ENCODE results near the gene CHIT1.

Gene CHIT1

DNA sequence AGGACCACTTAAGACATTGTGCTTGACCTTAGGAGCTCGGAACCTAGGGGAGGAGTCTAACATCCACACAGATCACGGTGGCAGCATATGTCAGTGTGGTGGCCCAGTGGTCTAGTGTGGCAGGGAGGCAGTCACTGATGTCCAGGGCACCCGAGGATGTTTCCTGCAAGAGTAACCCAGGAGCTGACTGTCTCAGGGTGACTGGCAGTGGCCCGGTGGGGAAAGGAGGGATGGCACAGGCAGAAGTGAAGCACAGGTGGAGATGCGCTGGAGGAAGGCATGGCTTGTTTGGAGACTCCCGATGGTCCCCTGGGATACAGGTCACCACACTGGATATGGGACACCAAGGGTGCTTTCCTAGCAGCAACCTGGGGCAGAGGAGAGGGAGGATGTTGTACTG is 16.3 kb downstream of the CHIT1 start:
- Mint-ChIP-seq H3K4me3 (no peak overlapping the region), H3K4me1 (peaks cover 5% of the 10 kb centered on the region), H3K27ac (no peak overlapping the region), H3K9me3 (no peaks in the 10 kb centered on the region), H3K27me3 (peaks cover 19% of the 10 kb centered on the region)
- ATAC-seq (no peak), DNase-seq (no peak)

DNA sequence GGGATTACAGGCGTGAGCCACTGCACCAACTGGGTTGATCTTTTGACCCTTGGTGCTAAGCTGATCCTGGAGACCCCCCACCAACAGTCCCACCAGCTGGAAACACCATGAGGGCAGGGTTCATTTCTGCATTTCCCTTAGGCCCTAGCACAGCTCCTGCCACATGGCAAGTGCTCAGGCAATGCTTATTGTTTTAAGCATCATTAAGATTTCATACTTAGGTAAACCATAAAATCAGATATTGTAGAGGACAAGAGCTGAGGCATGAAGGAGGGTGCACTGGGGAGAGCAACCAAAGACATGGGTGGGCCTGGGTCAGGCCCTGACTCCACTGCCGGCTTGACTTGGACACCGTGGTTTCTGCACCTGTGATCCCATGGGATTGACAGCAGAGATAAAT is 17.7 kb downstream of the CHIT1 start:
- Mint-ChIP-seq H3K4me1 (peaks cover 5% of the 10 kb centered on the region), H3K27me3 (peaks cover 10% of the 10 kb centered on the region), H3K9me3 (no peaks in the 10 kb centered on the region), H3K27ac (no peak overlapping the region), H3K4me3 (no peak overlapping the region)
- DNase-seq, result no peak
- ATAC-seq, result no peak

DNA sequence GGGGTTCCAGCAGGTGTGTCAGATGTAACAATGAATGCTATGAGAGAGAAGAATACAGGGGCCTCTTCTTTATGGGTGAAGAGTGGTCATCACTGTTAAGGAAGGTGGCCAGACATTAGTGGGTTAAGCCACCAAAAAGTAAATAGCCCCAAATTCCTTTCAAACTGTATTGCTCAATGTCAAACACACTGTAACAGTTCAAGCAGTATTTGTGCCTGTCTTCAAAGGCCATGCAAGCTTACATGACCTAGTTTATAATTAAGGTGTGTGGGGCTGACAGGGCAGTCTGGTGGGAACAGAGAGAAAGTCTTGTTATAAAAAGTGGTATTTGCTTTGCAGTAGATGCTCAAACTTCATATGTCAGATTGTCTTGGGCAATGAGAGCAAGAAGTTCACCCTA is 18.5 kb downstream of the CHIT1 start:
- Mint-ChIP-seq H3K4me3 (no peak overlapping the region), H3K27me3 (peaks cover 2% of the 10 kb centered on the region), H3K4me1 (peaks cover 5% of the 10 kb centered on the region), H3K27ac (no peak overlapping the region), H3K9me3 (no peaks in the 10 kb centered on the region)
- ATAC-seq (no peak), DNase-seq (no peak)

DNA sequence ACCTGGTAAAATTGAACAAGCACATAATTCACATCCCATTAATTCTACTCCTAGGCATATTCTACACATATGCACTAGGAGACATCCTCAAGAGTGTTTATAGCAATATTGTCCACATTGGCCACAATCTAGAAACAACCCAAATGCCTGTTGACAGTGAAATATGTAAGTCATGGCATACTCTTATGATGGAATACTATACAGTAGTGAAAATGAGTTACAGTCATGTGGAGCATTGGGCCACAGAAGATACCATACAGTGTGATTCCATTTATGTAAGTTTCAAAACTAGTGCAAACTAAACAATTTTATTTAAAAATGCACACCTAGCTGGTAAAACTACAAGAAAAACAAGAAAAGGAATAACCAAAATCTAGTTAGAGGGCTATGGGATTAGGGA is 19.1 kb downstream of the CHIT1 start:
- H3K27ac Mint-ChIP-seq, result no peak overlapping the region
- no peak for ATAC-seq
- peaks cover 5% of the 10 kb centered on the region for H3K4me1 Mint-ChIP-seq
- no peak overlapping the region for H3K4me3 Mint-ChIP-seq
- no peaks in the 10 kb centered on the region for H3K9me3 Mint-ChIP-seq
- H3K27me3 Mint-ChIP-seq, result no peaks in the 10 kb centered on the region
- no peak for DNase-seq

DNA sequence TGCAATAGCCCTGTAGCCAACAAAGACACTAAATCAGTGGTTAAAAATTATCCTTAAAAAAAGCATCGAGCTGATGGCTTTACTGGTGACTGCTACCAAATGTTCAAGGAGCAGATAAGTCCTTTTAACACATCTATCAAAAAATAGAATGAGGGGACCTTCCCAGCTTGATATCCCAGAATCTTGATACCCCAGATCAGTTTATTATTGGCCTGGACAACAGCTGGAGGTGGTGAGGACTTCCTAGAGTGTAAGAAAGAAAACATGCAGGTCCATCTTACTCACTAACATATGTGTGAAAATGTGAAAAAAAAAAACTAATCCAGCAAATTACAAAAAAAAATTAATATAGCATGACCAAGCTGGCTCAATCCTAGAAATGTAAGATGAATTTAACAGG is 21.3 kb downstream of the CHIT1 start:
- Mint-ChIP-seq H3K27me3 (peaks cover 1% of the 10 kb centered on the region), H3K4me1 (no peaks in the 10 kb centered on the region), H3K27ac (no peak overlapping the region), H3K4me3 (no peak overlapping the region), H3K9me3 (no peaks in the 10 kb centered on the region)
- no peak for ATAC-seq
- no peak for DNase-seq

DNA sequence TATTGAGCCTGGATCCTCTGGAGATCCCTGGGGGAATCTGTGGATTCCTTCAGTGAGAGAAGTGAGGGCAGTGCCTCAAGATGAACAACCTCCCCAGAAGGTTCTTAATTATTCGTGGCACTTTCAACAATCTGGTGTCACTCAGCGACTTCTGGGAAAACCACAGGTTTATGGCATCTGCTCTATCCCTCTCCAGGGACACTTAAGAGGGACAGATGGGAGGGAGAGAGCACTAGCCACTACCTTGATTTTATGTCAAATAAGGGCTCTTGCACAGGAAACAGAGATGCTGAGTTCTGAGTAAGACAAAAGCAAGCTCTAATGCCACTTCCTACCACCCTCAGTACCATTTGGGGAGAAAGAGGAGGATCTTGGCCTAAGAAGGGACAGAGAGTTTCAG is 21.7 kb downstream of the CHIT1 start:
- Mint-ChIP-seq H3K4me3 (no peak overlapping the region), H3K27me3 (peaks cover 6% of the 10 kb centered on the region), H3K27ac (no peak overlapping the region), H3K4me1 (no peaks in the 10 kb centered on the region), H3K9me3 (no peaks in the 10 kb centered on the region)
- no peak for ATAC-seq
- DNase-seq, result no peak

DNA sequence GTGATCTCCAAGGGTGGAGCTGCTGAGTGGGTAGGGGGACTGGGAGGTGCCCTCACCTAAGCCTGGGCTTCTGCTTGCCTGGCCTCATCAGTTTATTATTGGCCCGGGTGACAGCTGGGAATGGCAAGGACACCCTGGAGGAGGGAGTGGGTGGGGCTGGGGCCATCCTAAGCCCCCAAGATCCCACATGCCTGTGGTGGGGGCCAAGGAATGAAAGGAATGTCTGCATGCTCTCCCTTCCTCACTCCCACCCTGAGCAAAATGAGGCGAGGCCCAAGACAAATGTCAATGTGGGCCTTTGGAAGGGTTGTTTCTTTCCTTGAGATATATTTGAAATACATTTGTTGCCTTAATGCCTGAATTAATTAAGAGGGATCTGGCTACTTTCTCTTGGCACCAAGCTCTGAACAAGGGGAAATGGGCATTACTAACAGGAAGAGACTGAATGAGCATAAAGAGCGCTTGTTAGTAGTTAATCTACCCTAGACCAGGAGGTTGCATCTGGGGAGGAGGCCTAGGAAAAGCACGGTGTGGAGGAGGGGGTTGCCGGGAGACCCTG is 23.3 kb downstream of the CHIT1 start:
- no peak for DNase-seq
- no peak for ATAC-seq
- no peak overlapping the region for H3K4me3 Mint-ChIP-seq
- no peaks in the 10 kb centered on the region for H3K4me1 Mint-ChIP-seq
- no peaks in the 10 kb centered on the region for H3K9me3 Mint-ChIP-seq
- no peak overlapping the region for H3K27ac Mint-ChIP-seq
- peaks cover 18% of the 10 kb centered on the region for H3K27me3 Mint-ChIP-seq

DNA sequence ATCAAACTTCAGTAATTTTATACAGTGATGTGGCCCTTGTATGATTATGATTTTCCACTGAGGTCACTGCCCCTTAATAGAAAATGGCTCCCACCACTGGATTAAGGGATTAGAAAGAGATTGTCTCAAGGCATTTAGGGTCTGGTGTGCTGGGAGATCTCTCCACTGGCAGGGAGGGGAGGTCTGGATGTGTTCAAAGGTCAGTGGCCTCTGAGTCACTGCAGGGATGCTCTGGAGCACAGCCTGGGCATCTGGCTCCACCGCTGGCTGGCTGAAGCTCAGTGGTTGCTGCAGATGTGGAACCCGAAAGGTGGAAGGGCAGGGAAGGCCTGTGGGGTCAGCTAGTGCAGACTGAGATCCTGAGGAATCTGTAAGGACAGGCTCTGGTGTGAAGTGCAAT is 24.7 kb downstream of the CHIT1 start:
- H3K4me3 Mint-ChIP-seq, result no peak overlapping the region
- DNase-seq (no peak), ATAC-seq (no peak)
- H3K27me3 Mint-ChIP-seq, result peaks cover 27% of the 10 kb centered on the region
- H3K27ac Mint-ChIP-seq, result no peak overlapping the region
- no peaks in the 10 kb centered on the region for H3K4me1 Mint-ChIP-seq
- H3K9me3 Mint-ChIP-seq, result no peaks in the 10 kb centered on the region

DNA sequence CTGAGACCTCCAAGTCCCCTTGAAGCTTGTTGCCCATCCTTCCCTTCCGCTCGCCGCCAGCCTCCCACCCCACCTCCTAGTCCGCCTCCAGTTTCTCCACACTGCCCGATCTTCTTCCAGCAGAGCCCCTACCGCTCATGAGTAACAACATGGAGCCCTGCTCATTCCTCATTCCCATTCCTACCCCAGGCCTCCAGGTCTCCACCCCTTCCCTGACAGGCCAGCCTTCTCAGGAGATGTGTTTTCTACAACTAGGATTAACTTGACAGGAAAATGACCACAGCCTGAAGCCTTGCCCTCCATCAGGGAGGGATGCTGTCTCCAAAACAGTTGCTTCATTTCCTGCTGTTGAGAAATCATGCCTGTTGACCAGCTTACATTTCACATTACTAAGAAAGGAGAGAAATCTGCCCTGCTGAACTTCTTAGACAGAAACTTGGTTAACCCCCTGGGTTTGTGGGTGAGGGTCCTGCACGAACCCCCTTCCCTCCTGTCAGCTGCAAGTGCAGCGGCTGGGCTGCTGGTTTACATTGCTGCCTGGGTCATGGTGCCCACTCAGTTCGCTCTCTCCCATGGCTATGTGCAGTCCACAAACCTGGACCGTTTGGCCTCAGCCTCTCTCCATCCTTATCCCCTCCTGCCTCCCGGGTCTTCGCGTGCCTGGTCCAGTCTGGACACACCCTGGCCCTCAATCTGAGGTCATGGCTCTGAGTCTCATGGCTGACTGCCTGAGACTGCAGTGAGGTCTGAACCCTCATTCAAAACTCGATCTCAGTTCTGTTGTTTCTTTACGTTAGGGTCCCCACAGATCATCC is 26.8 kb downstream of the CHIT1 start:
- H3K4me1 Mint-ChIP-seq, result peaks cover 3% of the 10 kb centered on the region
- DNase-seq (no peak), ATAC-seq (no peak)
- H3K27me3 Mint-ChIP-seq, result peaks cover 36% of the 10 kb centered on the region
- H3K9me3 Mint-ChIP-seq, result no peaks in the 10 kb centered on the region
- peak overlapping the region in 1 of 2 donors; percentile 86 for H3K27ac Mint-ChIP-seq
- no peak overlapping the region for H3K4me3 Mint-ChIP-seq

DNA sequence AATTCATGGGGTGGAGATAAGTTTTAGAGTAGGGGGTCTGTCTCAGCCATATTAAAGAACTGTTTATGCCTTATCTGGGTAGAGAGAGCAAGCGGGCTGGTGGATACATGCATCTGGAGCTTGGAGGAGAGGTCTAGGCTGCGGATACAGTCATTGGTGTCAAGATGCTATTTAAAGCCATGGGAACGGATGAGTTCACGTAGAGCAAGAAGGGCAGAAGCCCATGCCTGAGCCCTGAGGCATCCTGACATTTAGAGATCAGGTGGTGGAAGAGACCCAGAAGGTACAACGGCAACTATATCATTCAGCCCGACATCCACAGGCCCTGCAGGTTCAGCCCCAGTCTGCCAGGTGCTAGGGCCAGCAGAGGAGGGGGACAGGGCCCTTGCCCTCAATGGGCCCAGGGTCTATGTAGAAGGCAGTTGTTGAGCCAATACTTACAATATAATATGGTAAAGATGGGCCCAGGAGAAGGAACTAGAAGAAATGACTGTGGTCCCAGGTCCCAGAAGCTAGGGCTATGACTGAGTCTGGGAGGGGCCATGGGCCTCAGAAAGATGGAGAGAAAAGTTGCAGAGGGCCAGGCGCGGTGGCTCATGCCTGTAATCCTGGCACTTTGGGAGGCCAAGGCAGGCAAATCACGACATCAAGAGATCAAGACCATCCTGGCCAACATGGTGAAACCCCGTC is 27.8 kb downstream of the CHIT1 start:
- ATAC-seq (no peak), DNase-seq (no peak)
- no peaks in the 10 kb centered on the region for H3K9me3 Mint-ChIP-seq
- peak overlapping the region in 1 of 2 donors; percentile 59 for H3K27ac Mint-ChIP-seq
- H3K27me3 Mint-ChIP-seq, result peaks cover 45% of the 10 kb centered on the region
- H3K4me1 Mint-ChIP-seq, result peaks cover 8% of the 10 kb centered on the region
- no peak overlapping the region for H3K4me3 Mint-ChIP-seq

DNA sequence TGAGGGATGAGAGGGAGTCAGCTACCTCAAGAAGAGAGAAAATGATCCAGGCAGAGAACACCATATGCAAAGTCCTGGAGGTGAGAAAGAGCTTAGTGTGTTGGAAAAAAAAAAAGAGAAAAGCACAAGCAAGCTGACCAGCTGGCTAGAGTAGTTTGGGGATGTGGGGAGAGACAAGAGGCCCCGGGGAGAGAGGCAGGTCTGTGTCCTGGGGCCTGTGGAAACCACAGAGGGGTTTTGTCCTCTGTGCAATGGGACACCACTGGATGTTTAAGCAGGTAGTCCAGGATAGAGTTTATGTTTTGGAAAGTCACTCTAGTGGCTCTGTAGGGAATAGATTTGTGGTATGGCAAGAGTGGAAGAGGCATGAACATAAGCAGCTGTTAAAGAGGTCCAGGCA is 28.6 kb downstream of the CHIT1 start:
- peaks cover 8% of the 10 kb centered on the region for H3K4me1 Mint-ChIP-seq
- no peak overlapping the region for H3K4me3 Mint-ChIP-seq
- ATAC-seq, result no peak
- no peak for DNase-seq
- no peaks in the 10 kb centered on the region for H3K9me3 Mint-ChIP-seq
- peaks cover 45% of the 10 kb centered on the region for H3K27me3 Mint-ChIP-seq
- H3K27ac Mint-ChIP-seq, result no peak overlapping the region

DNA sequence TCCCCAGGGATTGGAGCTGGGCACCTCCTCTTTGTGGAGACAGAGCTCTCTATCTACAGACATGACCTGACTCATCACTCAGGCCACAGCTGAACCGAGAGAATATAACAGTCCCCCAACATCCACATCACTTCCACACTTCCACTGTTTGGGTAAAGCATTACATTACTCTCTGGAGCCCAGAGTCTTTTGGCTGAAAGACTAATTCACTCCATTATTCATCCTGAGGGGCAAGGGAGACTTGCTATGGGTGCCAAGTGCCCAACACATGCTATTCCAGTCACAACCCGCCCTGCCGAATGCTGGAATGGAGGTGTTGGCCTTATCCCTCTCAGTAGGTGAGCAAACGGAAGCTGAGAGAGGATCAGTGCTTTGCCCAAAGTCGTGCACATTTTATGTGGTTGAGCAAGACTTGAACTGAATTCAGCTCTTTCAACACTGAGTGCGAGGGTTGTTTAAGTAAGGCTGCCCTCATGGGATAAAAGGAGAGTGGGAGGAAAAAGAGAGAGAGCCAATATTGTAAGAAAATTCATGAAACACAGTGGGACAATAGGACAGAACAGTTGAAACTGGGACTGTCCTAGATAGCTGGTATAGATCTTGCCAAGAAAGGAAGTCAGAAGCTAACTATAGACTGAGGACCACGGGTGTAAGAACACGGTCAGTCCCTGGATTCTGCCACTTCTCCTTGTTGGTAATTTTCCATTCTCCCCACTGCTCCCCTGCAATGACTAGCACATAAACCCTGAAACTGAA is 29.5 kb downstream of the CHIT1 start:
- DNase-seq, result no peak
- no peak for ATAC-seq
- Mint-ChIP-seq H3K9me3 (no peaks in the 10 kb centered on the region), H3K4me1 (peaks cover 8% of the 10 kb centered on the region), H3K4me3 (no peak overlapping the region), H3K27me3 (peaks cover 45% of the 10 kb centered on the region), H3K27ac (no peak overlapping the region)

DNA sequence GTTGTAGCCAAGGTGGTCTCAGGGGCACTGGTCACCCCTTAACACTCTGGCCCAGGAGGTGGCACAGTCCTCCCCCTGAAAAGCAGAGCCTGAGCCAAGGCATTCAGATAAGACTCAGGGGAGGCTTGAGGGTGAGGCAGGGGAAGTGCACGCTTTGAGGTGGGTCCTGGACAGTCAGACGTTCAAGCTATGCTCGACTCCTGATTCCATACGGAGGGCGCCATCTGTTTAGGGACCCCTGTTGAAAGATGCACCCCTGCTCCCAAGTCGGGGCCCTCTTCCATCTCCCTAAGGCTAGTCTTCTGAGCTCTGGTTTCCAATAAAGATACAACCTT is 30.0 kb downstream of the CHIT1 start:
- ATAC-seq (no peak), DNase-seq (no peak)
- no peaks in the 10 kb centered on the region for H3K9me3 Mint-ChIP-seq
- no peak overlapping the region for H3K4me3 Mint-ChIP-seq
- H3K27me3 Mint-ChIP-seq, result peaks cover 45% of the 10 kb centered on the region
- no peak overlapping the region for H3K27ac Mint-ChIP-seq
- H3K4me1 Mint-ChIP-seq, result peaks cover 8% of the 10 kb centered on the region

DNA sequence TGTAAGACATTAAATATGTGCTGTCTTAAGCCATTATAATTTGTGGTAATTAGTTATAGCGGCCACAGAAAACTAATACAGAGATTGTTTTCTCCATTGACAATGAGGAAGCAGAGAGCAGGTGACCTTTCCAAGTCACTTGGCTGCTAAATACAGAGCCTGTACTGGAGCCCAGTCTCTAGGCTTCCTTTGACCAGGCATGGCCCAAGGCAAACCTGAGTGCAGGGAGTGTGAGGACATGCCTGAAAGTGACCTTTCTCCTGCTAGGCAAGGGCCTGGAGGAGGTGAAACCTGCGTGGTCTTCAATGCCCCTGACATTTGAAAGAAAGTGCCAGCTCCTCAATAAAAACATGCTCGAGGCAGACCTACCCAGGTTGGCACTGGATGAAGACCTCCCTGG is 30.5 kb downstream of the CHIT1 start:
- H3K9me3 Mint-ChIP-seq, result no peaks in the 10 kb centered on the region
- no peak overlapping the region for H3K27ac Mint-ChIP-seq
- no peak overlapping the region for H3K4me3 Mint-ChIP-seq
- peaks cover 45% of the 10 kb centered on the region for H3K27me3 Mint-ChIP-seq
- peaks cover 8% of the 10 kb centered on the region for H3K4me1 Mint-ChIP-seq
- DNase-seq (no peak), ATAC-seq (no peak)

DNA sequence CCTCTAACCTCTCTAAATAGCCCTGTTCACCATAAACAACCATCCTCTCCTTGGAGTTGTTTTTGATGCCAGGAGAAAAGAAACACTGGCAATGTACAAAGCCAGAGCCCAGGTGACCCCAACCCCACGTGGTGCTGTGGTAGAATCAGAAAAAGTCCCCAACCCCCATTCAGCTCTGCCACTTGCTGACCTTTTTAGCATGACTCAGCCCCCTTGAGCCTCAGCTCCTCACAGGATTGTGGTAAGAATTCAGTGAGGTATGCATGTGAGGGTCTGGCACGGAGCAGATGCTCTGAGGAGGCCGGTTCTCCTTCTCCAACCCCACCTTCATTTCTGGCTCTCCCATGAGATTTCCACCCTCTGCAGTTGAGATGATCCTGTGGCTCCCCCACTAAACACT is 31.8 kb downstream of the CHIT1 start:
- H3K9me3 Mint-ChIP-seq, result no peaks in the 10 kb centered on the region
- peak overlapping the region; percentile 2 to 35 for H3K27ac Mint-ChIP-seq
- ATAC-seq (no peak), DNase-seq (no peak)
- peaks cover 8% of the 10 kb centered on the region for H3K4me1 Mint-ChIP-seq
- H3K4me3 Mint-ChIP-seq, result no peak overlapping the region
- peaks cover 38% of the 10 kb centered on the region for H3K27me3 Mint-ChIP-seq

DNA sequence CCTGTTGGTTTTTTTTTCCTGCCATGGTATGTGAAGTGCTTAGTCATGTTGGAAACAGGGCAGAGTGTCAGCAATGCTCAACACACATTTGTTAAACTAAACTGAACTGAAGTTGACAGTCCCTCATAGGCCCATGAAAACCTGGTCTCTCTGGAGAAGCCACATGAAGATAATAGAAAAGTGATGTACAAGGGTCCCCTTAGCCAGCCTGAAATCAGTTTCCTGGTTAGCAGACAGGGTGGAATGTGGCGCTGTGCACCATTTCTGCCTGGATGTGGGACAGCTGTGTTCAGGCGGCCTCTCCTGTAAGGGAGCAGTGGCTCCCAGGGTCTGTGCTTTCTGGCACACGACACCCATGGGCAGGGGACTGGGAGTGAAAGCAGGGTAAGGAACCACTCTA is 33.1 kb downstream of the CHIT1 start:
- DNase-seq, result no peak
- ATAC-seq, result no peak
- H3K9me3 Mint-ChIP-seq, result no peaks in the 10 kb centered on the region
- H3K4me3 Mint-ChIP-seq, result no peak overlapping the region
- no peak overlapping the region for H3K27ac Mint-ChIP-seq
- H3K4me1 Mint-ChIP-seq, result peaks cover 8% of the 10 kb centered on the region
- H3K27me3 Mint-ChIP-seq, result peaks cover 29% of the 10 kb centered on the region
